Measurements from ENCODE around the gene BFSP1. TPM values are rescaled to one million over a fixed set of nuclear protein-coding genes. Genes with fewer than 3 reads are reported as not detected.

Gene BFSP1
- total RNA-seq, 1 donor from 2014 or later, result 6.4 TPM

- no peak for DNase-seq (ENCODE audit: extremely low read depth, low read depth, low spot score)
Observed at GRCh38 chr20:17524560-17524959, 6.6 kb downstream of the BFSP1 start.

- DNase-seq (ENCODE audit: extremely low read depth, low read depth, low spot score), result no peak
Observed at GRCh38 chr20:17523326-17523725, 7.9 kb downstream of the BFSP1 start.

- no peak for DNase-seq (ENCODE audit: extremely low read depth, low read depth, low spot score)
Observed at GRCh38 chr20:17522528-17522927, 8.7 kb downstream of the BFSP1 start.

- DNase-seq (ENCODE audit: extremely low read depth, low read depth, low spot score), result no peak
Observed at GRCh38 chr20:17520583-17520982, 10.6 kb downstream of the BFSP1 start.

GRCh38 chr20:17519606-17520285 lies 11.4 kb downstream of the BFSP1 start:
- DNase-seq (ENCODE audit: extremely low read depth, low read depth, low spot score), result no peak

- no peak for DNase-seq (ENCODE audit: extremely low read depth, low read depth, low spot score)
Observed at GRCh38 chr20:17518339-17519052, 12.7 kb downstream of the BFSP1 start.

GRCh38 chr20:17515053-17515452 lies 16.1 kb downstream of the BFSP1 start:
- no peak for DNase-seq (ENCODE audit: extremely low read depth, low read depth, low spot score)

GRCh38 chr20:17513939-17514338 lies 17.2 kb downstream of the BFSP1 start:
- DNase-seq (ENCODE audit: extremely low read depth, low read depth, low spot score), result no peak

GRCh38 chr20:17511401-17511800 lies 19.8 kb downstream of the BFSP1 start:
- no peak for DNase-seq (ENCODE audit: extremely low read depth, low read depth, low spot score)

- DNase-seq (ENCODE audit: extremely low read depth, low read depth, low spot score), result no peak
Observed at GRCh38 chr20:17510548-17510947, 20.6 kb downstream of the BFSP1 start.

GRCh38 chr20:17508756-17509155 lies 22.4 kb downstream of the BFSP1 start:
- DNase-seq (ENCODE audit: extremely low read depth, low read depth, low spot score), result no peak

- DNase-seq (ENCODE audit: extremely low read depth, low read depth, low spot score), result no peak
Observed at GRCh38 chr20:17507531-17507930, 23.6 kb downstream of the BFSP1 start.

GRCh38 chr20:17507032-17507431 lies 24.1 kb downstream of the BFSP1 start:
- DNase-seq (ENCODE audit: extremely low read depth, low read depth, low spot score), result no peak

GRCh38 chr20:17505636-17506517 lies 25.3 kb downstream of the BFSP1 start:
- no peak for DNase-seq (ENCODE audit: extremely low read depth, low read depth, low spot score)

- DNase-seq (ENCODE audit: extremely low read depth, low read depth, low spot score), result peak; percentile 51
Observed at GRCh38 chr20:17504898-17505635, 26.1 kb downstream of the BFSP1 start.

GRCh38 chr20:17504066-17504897 lies 26.9 kb downstream of the BFSP1 start:
- no peak for DNase-seq (ENCODE audit: extremely low read depth, low read depth, low spot score)

- DNase-seq (ENCODE audit: extremely low read depth, low read depth, low spot score), result no peak
Observed at GRCh38 chr20:17503301-17504065, 27.7 kb downstream of the BFSP1 start.

- no peak for DNase-seq (ENCODE audit: extremely low read depth, low read depth, low spot score)
Observed at GRCh38 chr20:17502105-17502504, 29.1 kb downstream of the BFSP1 start.

GRCh38 chr20:17501701-17502100 lies 29.5 kb downstream of the BFSP1 start:
- DNase-seq (ENCODE audit: extremely low read depth, low read depth, low spot score), result no peak
